ENCODE measurements around the gene CNTN4.
"Not testable (repeated sequence)": the region's sequence is repeated elsewhere in the genome, so short reads cannot be mapped to it uniquely, and the experiment has no call there.

CNTN4 gene

GRCh38 chr3:2875699-2876098 lies 777.0 kb downstream of the CNTN4 start:
- DNase-seq = no peak

GRCh38 chr3:2876362-2876761 lies 777.7 kb downstream of the CNTN4 start:
- no peak for DNase-seq

GRCh38 chr3:2879023-2879422 lies 780.4 kb downstream of the CNTN4 start:
- no peak for DNase-seq

- DNase-seq = no peak
Observed at GRCh38 chr3:2879587-2879986, 780.9 kb downstream of the CNTN4 start.

- DNase-seq = no peak
Observed at GRCh38 chr3:2880218-2880756, 781.6 kb downstream of the CNTN4 start.

DNA sequence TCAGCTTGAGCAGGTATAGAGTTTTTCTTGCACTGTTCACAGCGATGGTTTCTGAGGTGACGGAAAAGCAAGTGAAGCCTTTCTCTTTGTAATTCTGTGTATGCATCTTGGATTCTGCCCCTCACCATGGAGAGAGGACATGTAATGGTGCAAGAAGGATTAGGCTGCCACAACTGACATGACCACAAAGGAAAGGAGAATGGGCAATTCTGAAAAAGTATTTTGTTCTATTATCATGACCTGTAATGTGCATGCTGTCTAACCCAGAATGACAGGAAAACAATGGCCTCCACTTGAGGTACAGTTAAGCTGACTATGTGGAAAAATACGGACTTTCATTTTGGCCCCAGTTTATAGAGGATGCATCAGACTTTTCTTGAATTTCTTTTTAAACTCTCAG lies 784.6 kb downstream of the CNTN4 start:
- no peak for DNase-seq

DNA sequence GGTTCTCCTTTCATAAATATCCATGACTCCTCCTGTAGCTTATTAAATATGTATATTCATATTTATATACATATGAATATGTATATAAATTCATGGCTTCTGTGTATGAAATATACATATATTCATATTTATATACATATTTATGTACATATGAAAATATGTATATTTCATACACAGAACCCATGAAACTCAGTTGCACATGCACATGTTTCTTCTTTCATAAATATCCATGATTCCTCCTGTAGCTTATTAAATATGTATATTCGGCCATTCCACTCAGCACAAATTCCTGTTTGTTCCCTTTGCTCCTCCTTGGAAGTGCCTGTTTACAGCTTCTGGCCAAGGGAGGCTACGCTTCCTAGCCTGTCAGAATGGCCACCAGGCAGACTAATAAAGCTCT lies 789.9 kb downstream of the CNTN4 start:
- DNase-seq = no peak

GRCh38 chr3:2889736-2890135 lies 791.1 kb downstream of the CNTN4 start:
- no peak for DNase-seq

DNA sequence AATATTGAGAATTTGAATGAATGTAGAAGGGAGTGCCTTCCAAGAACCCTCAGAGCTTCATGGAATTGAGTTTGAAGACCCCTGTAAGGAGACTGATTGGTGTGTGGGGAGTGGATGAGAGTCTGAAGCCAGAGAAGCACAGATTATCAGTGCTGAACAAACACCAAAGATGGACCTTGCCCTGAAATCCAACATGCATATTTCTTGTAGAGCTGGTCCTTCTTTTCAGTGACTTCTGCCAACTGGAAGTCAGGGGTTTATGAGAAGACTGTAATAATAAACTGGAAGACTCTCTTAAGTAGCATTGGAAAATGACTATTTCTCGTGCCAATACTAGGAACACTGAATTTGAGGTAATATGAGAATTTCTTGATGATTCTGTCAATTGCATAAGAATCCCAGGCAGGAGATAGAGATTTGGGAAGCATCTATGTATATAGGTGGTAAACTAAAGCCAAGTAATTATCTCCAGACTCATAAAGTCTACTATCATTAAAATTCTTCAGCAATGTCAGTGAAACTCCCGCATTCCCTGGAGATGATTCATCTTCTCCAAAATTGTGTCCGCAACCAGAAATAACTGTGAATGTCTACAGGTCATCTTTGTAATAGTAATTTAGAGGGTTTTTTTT lies 797.8 kb downstream of the CNTN4 start:
- DNase-seq = no peak

GRCh38 chr3:2897821-2898220 lies 799.2 kb downstream of the CNTN4 start:
- DNase-seq = no peak

DNA sequence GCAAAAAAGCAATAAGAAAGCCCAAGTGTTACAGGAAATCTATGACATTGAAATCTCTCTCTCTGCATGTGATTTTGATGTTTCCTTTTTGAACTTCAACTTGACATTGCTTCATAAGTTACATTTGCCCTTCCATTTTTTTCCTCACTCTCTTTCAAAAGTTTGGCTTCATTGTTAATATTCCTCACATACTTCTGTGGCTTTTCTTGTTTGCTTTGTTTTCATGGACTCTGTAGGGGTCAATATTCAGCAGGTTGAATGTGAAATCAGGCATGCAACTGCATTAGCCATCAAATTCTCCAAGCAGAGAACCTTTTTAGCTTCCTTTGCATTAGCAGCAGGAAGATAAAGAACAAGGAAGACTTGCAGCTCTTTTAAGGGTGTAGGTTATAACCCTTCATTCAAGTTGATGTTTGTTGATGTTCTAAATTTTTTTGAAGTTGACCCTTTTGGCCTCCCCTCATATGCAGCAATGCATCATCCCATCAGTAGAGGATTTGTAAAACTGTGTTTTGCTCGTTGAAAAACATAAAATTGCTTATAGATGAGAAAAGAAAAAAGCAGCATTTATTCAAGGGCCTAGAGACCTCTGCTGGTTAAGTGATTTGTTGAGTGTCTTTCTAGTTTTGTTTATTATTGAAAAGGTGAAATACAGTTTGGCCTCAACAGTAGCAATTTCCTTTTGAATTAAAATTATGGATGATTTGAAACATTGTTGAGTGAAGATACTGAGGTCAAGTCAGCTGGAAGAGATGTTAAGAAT lies 800.1 kb downstream of the CNTN4 start:
- DNase-seq = no peak

DNA sequence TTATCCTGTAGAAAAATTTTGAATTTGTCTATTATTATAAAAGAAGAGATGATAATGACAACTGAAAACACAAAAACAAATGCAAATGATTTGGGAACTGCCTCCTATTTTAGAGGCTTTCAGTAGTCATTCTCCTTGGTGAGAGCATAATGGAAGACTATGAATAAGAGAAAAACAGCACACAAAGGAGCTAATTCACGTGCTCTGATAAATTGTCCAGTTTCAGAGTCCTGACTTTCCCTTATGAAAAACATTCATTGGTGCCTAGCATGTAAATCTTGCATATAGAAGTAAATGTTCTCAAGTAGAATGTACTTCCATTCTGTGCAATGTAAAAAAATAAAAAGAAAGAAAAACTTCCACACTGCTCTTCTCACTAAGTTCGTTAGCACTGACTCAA lies 805.4 kb downstream of the CNTN4 start:
- DNase-seq = no peak

GRCh38 chr3:2908693-2909351 lies 810.2 kb downstream of the CNTN4 start:
- no peak for DNase-seq

DNA sequence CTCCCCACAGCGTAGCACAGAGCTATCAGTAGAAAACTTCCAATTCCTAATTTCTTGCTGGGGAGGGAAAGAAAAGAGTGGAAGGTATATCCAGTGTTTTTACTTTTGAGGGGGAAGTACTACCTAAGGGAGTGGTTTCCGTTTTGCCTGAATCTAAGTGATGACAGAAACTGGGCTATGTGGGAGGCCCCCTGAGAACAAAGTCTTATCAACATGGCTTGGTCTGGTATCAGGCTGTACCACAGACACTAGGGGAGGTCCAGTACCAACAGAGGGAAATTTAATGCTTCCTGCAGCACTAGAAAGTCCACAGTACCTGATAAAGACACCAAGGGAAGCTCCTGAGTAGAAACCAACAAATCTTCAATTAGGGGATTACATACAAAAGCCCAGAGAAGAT lies 812.3 kb downstream of the CNTN4 start:
- DNase-seq = no peak

DNA sequence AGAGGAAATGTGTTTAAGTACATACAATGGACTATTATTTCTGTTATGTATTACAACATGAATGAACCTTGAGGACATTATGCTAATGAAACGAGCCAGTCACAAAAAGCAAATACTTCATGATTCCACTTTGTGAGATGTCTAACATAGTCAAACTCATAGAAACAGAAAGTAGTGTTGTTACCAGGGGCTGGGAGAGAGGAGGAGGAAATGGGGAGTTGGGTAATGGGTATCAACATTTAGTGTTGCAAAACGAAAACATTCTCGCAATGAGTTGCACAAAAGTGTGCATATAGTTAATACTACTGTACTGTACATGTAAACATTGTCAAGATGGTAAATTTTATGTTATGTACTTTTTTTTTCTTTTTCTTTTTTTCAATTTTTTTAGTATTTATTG lies 817.2 kb downstream of the CNTN4 start:
- no peak for DNase-seq

DNA sequence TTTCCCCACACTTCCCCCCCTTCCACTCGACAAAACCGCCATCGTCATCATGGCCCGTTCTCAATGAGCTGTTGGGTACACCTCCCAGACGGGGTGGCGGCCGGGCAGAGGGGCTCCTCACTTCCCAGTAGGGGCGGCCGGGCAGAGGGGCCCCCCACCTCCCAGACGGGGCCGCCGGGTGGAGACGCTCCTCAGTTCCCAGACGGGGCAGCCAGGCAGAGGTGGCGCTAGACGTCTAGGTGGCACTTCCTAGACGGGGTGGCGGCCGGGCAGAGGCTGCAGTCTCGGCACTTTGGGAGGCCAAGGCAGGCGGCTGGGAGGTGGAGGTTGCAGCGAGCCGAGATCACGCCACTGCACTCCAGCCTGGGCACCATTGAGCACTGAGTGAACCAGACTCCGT lies 818.0 kb downstream of the CNTN4 start:
- DNase-seq = not testable (repeated sequence)

GRCh38 chr3:2920103-2920502 lies 821.4 kb downstream of the CNTN4 start:
- no peak for DNase-seq

DNA sequence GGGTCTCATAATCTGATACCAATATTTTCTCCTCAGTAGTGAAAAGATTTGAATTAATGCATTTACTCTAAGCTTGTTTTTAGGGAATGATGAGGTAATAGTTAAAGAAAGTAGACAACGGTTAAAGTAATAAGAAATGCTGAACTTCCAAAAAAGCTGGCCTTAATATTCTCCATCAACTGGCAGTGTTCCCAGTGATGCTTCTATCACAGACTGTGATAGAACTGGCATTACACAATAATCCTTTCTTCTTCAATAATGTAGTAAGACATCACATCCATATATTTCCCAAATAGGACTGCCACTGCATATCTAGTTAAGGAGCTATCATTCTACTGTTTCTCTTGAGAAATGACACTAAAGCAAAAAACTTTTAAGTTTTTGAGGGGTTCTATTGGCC lies 822.8 kb downstream of the CNTN4 start:
- DNase-seq = no peak

GRCh38 chr3:2921903-2922302 lies 823.2 kb downstream of the CNTN4 start:
- no peak for DNase-seq

- DNase-seq = no peak
Observed at GRCh38 chr3:2923390-2923789, 824.7 kb downstream of the CNTN4 start.

GRCh38 chr3:2927259-2927658 lies 828.6 kb downstream of the CNTN4 start:
- DNase-seq = no peak

DNA sequence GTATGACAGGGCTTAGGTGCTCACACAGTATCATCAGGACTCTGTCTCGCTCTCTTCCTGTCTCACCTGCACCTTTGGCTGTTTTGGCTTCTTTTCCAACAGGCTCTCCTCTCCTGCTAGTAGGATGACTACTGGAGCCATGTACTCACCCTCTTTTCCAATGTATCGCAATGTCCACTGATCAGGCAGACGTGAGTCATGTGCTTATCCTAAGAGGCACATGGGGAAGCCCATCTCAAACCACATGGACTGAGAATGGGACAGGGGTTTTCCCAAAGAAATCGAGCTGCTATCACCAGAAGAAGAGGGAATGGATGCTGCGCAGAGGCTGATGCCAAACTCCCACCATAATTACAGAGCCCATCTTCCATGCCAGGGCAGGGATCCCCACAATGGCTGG lies 830.9 kb downstream of the CNTN4 start:
- DNase-seq = no peak

DNA sequence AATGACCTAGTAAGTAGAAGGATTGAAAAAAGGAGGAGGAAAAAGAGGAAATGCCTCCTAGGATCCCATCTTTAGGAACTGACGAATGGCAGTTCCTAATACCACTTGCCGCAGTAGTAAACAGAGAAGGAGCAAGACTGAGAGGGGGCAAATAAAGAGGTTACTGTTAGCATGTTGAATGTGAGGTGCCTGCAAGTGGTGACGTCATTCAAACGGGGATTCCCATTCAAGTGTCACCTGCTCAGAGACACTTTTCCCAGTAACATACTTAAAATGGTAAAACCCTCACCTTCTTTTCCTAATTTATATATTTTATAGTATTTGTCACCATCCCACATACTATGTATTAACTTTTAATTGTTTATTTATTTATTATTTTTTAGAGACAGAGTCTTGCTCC lies 832.6 kb downstream of the CNTN4 start:
- DNase-seq = no peak

GRCh38 chr3:2934541-2934940 lies 835.9 kb downstream of the CNTN4 start:
- no peak for DNase-seq

Data from activated CD4-positive, CD25-positive, alpha-beta regulatory T cell (primary cell).